Kasumi-1 (cell line): Measurements from ENCODE around the gene POFUT1.
"Not testable (repeated sequence)": the region's sequence is repeated elsewhere in the genome, so short reads cannot be mapped to it uniquely, and the experiment has no call there.

Source experiments
- DNase-seq, 2 experiments: peaks; one replicate each; lab custom pipeline; 2025; lab: John Stamatoyannopoulos, UW

The POFUT1 gene

DNA sequence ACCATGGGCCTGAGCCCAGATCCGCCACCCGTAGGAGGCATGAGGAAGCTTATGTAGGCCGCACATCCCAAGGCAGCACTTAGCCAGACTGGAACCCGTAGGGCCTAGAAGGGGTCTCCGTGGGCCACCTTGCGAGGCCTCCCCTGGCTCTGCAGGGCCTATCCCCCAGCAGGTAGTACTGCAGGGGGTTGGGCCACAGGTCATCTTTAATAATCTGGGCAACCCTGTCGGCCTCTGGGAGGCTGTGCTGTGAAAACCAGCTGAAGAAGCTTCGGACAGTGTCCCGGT, 18.6 kb upstream of the POFUT1 start:
- DNase-seq: no peak

GRCh38 chr20:32189691-32190615, 17.7 kb upstream of the POFUT1 start:
- DNase-seq: peak in 1 of 2 experiments; percentile 24

DNA sequence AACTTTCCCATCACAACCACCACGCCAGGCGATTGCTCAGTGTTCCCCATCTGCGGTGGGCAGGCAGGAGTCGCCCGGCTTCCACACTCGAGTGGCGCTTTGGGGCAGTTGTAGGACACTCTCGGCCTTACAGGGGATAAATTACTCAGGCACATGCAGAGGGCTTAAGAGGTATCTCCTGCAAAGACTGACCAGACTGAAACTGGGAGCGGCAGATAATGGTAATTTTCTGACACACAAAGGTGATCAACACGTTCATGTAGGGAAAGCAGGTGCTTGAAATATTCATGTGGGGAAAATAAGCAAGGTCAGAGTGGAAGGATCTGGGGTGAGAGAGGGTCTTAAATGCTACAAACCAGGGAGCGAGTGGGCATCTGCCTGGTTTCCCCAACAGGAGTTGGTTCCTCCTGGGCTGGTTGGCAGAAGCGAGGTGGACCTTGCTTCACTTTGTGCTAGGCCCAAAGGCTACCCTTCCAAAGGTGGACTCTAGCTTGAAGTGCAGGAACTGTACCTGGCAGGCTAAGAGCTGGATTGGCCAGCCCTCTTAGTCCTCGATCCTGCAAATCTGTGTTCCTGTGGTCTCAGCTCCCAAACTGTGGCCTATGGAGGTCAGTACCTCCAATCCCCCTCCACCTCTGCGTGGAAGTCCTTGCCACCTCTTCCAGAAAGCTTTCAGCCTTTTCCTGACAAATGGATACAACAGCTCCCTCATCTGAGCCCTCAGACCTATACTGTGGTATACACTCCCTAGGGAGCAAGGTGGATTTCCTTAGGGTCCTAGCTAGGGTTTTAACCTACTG, 16.9 kb upstream of the POFUT1 start:
- no peak for DNase-seq

- DNase-seq: no peak
Observed at GRCh38 chr20:32191422-32191821, 16.3 kb upstream of the POFUT1 start.

DNA sequence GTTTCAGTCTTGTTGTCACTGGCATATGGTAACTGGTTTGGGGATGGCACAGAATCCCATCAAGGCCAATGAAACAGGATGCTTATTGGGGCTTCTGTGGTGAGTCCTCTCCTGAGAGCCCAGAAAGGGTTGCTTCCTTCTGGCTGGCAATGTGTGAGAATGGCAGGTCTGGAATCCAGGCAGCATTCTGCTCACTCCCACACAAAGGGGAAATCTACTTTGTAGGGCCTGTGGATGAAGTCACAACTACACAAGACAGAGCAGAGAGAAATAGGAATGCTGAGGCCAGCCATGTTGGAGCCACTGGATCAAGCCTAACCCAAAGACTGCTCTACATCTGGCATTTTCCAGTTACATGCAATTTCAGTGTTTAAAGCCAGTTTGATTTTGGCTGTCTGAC, 15.8 kb upstream of the POFUT1 start:
- DNase-seq: no peak

GRCh38 chr20:32192698-32193097, 15.0 kb upstream of the POFUT1 start:
- DNase-seq: no peak

DNA sequence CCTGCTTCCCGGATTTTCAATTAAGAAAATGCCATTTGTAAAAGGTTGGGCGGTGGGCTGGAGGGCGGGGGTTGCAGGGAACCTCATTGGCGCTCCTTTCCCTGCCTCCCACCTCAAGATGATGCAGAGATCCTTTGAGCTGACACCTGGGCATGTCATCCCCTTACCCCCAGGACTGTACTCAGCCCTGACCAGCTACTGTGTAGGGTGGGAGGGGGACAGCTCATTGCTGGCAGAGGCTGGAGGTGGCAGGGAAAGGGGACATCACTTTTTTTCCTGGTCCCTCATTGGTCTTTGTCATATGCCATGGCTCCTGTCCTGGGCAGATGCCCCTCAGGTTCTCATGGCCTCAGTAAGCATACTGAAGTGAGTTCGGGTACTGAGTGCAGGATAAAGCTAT, 14.3 kb upstream of the POFUT1 start:
- not testable (repeated sequence) for DNase-seq

DNA sequence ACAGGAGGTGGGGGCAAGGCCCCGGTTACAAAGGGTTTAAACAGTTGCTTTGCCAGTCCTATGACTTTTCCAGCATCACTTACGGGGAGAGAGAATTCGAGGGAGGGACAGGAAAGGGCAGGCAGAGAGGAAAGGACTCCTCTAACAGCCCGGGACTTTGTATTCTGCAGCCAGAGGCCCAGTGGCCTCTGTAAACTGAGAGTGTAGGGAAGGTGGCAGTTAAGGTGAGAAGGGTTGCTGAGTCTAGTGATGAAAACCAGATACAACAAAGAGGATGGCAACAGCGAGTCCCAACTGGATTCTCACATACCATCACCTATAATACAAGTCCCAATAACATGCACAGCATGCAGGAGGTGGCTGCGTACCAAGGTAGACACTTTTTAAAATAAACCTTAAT, 13.7 kb upstream of the POFUT1 start:
- DNase-seq: no peak

DNA sequence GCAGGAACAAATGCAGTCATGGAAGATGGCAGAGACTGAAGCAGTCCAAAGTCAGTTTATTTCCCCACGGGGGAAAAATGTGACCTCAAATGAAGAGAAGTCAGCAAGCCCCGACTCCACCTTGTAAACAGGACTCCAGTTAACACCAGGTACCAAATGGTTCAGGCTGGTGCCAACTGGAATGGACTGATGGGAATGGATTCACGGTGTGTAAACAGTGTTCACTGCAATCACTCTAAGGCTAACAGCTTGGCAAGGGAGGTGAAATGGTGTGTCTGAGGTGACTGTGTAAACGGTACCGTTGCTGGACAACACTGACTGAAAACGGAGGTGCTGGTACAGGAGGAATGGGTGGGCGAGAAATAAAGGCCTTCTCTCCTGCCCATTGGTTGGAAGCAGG, 12.1 kb upstream of the POFUT1 start:
- no peak for DNase-seq

DNA sequence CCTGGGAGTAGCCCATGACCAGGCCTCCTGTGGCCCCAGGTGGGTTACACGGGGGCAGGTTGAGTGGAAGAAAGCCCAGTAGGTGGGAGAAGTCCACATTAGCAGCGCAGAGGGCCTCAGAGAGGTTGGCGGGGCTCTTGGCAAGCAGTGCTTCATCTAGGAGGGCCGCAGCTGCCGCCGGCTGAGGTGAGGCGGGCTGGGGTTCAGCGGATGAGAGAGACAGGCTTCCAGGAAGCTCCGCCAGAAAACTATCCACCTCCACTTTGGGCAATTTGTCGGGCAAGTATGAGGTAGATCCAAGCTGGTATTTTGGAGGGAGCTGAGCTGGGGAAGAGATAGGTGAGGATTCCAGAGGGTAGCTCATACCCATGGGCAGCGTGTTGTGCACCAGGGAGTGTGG, 11.1 kb upstream of the POFUT1 start:
- DNase-seq: not testable (repeated sequence)

- not testable (repeated sequence) for DNase-seq
Observed at GRCh38 chr20:32197136-32197535, 10.5 kb upstream of the POFUT1 start.

DNA sequence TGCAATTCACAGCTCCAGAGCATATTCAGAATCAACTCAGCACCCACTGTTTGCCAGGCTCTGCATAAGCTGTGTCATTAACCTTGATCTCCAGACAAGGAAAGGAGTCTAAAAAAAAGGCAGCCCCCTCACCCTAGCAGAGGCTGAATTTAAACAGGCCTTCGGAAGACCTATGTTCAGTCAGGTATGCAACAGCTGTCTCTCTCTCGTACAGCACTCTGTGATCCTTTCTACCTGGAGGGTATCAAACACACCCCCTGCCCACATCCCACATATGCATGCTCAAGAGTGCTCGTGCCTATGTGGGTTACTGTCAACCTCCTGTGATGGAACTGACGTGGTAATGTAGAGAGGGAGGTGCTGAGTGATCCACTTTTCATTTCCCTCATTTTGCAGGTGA, 8.7 kb upstream of the POFUT1 start:
- no peak for DNase-seq

GRCh38 chr20:32201296-32201976, 6.2 kb upstream of the POFUT1 start:
- DNase-seq: no peak

DNA sequence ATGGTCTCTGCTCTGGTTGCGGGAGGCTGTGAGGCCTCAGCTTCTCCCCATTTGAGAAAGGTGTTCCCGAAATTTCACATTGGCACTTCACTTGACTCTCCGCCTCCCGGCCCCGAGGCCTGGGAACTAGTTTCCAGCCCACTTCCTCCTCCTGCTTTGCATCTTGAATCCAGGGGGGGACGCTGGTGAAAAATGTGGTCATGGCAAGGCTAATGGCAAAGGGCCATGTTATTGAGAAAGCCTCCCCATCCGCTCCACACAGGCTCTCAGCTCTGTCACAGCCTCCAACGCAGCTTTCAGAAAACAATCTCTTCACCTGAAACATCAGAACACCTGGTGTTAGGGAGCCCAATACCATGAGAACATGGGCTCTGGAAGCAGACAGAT, 5.7 kb upstream of the POFUT1 start:
- DNase-seq: peak in 1 of 2 experiments; percentile 4

GRCh38 chr20:32203356-32204204, 4.1 kb upstream of the POFUT1 start:
- DNase-seq: no peak

DNA sequence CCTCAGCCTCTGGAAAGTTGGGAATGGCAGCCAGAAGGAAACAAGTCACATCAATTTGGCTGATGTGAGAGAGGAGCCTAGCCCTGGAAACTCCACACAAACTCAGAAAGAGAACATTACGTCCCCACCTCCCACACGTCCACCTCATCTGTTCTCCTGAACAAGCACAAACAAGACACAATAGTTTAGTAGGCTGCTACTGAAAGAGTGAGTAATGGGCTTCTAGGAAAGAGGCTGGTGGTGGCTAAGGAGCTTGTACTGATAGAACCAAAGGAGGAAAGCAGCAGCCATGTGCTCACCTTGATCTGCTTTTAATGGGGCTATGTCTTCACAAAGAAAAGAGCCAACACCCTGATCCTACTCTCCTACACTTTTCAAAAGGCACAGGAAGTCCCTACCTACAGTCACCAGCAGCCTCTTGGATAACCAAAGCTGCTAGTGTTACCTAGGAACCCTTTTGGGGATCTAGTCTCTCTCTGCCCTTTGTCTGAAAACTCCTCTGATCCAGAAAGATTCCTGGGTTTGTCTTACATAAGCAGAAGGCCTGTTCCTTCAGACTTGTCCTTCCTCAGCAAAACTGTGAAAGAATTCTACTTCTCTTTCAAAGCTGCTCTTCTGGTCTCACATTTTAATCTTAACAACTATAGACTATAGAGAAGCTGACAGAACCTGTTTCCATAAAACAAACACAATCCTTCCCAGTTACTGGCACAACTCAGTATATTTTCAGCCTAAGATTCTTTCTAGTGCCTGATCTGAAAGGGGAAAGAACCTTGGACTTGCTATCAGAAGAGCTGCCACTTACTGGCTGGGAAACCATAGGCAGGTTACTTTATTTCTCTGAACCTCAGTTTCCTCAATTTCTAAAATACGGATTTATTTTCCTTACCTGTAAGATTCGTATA, 3.2 kb upstream of the POFUT1 start:
- DNase-seq: no peak

GRCh38 chr20:32205110-32205842, 2.4 kb upstream of the POFUT1 start:
- DNase-seq: peak; percentile 43 to 63

DNA sequence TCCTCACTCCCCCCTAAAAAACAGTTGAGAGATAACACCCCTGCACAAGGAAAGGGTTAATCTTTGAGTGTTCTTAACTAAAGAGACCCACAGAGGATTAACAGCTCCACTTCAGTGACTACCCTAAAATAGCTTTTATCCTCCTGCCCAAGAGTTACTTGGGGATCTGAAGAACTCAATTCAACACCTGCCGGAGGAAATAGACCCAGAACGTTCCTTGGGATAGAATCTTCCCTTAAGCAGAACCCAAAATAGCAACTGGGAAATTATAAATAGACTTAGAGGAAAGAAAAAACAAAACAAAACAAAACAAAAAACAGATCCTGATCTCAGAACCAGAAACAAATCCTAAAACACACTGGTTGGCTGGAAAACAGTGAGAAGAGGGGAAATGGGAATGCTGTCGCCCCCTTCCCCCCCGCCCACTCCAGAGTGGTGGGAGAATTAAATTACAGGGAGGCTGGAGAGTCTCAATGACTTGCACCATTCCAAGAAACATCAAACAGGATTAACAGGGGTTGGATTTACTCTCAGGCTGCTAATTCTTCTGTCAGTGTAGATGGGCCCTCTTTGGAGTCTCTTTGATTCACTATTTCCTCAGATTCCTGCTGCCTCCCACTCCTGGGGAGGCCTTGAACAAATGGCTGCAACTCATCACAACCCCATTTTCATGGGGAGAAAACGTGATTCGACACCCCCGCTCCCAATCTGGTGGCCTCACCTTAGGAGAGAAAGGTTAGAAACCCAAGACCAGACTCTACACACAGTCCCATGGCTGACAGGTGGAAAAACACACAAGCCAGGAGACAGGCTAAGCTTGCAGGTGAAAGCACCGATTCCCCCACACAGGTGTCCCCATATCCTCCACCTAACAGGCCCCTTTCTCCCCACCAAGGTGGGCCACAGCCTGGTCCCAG, 1.6 kb upstream of the POFUT1 start:
- no peak for DNase-seq
